B cell (primary cell): Measurements from ENCODE around the gene CERS6. TPM values are rescaled to one million over a fixed set of nuclear protein-coding genes. Genes with fewer than 3 reads are reported as not detected.

ENCODE experiments used
- ATAC-seq: fragments of 200-7000 bp; cut with Tn5 transposase; one replicate; pipeline ENCODE4 v1.10.0; 2021; ENCODE audit warnings: low read depth, mild to moderate bottlenecking, moderate number of reproducible peaks, moderate library complexity
- CTCF ChIA-PET: fragments of 350-600 bp; sonication (Branson Sonifier 250); formaldehyde crosslinking; loops from one replicate; lab custom pipeline; 2021; ENCODE audit warnings: antibody characterized with exemption, inconsistent platforms; lab: Charles Lee
- POLR2A ChIA-PET: fragments of 350-600 bp; sonication (Branson Sonifier 250); formaldehyde crosslinking; loops from one replicate; lab custom pipeline; 2021; ENCODE audit warnings: antibody characterized with exemption; lab: Charles Lee
- DNase-seq: peaks from one replicate; pipeline ENCODE4 v3.0.0; 2013
- H2AFZ ChIP-seq: 2 replicates; pipeline ENCODE4 v1.6.1; 2012; ENCODE audit warnings: mild to moderate bottlenecking, low read depth, low read length; ENCODE audit not compliant: insufficient read depth, poor library complexity, severe bottlenecking
- H3K27ac ChIP-seq, 2 donors: 1 replicate in 1 of 2; 2 replicates in 1 of 2; pipeline ENCODE4 v1.5.1; 2012 to 2013; ENCODE audit warnings: low read length in 2 of 2, mild to moderate bottlenecking in 2 of 2, moderate library complexity in 1 of 2
- H3K27me3 ChIP-seq, 4 experiments: fragments of 200-600 bp in 1 of 4; sonication (generic) in 1 of 4; replicated peaks in 1 of 4; 1 replicate in 2 of 4; 2 replicates in 2 of 4; pipeline versions ENCODE4 v1.6.1 to v1.7.0; 2013 to 2016; ENCODE audit warnings: low read length in 3 of 4, mild to moderate bottlenecking in 2 of 4, mixed read lengths in 1 of 4, moderate library complexity in 1 of 4; ENCODE audit not compliant: insufficient read depth in 4 of 4, control insufficient read depth in 3 of 4; ENCODE audit errors: control extremely low read depth in 1 of 4
- H3K36me3 ChIP-seq, 2 experiments: replicated peaks in 1 of 2; 1 replicate in 1 of 2; 2 replicates in 1 of 2; pipeline versions ENCODE4 v1.6.1 to v1.7.1; 2013; ENCODE audit warnings: low read length in 1 of 2; ENCODE audit not compliant: insufficient read depth in 2 of 2, control insufficient read depth in 1 of 2; ENCODE audit errors: control extremely low read depth in 1 of 2, extremely low read depth in 1 of 2
- H3K4me1 ChIP-seq, 2 donors: fragments of 200-600 bp in 1 of 2; sonication (generic) in 1 of 2; 1 replicate in 1 of 2; 2 replicates in 1 of 2; pipeline versions ENCODE4 v1.5.1 to v1.6.1; 2013 to 2017; ENCODE audit warnings: low read length in 2 of 2; ENCODE audit not compliant: control insufficient read depth in 2 of 2, insufficient read depth in 2 of 2
- H3K4me2 ChIP-seq: replicated peaks from 2 replicates; pipeline ENCODE3; 2012; ENCODE audit warnings: mild to moderate bottlenecking, low read depth, low read length; ENCODE audit not compliant: poor library complexity, severe bottlenecking
- H3K4me3 ChIP-seq, 5 experiments: fragments of 200-600 bp in 1 of 5; sonication (generic) in 1 of 5; 1 replicate in 3 of 5; 2 replicates in 2 of 5; pipeline versions ENCODE4 v1.5.1 to v1.7.0; 2011 to 2016; ENCODE audit warnings: low read length in 4 of 5, mild to moderate bottlenecking in 4 of 5, low read depth in 2 of 5, control low read depth in 1 of 5, moderate library complexity in 1 of 5; ENCODE audit not compliant: insufficient read depth in 1 of 5; ENCODE audit errors: control extremely low read depth in 1 of 5, extremely low read depth in 1 of 5
- H3K79me2 ChIP-seq: fragments of 200-600 bp; sonication (generic); one replicate; pipeline ENCODE4 v1.6.0; 2016; ENCODE audit warnings: low read length; ENCODE audit not compliant: control insufficient read depth, insufficient read depth
- H3K9ac ChIP-seq: fragments of 200-600 bp; sonication (generic); 2 replicates; pipeline ENCODE4 v1.6.1; 2017; ENCODE audit warnings: mild to moderate bottlenecking, low read length, moderate library complexity
- H3K9me3 ChIP-seq, 3 donors: one replicate each; pipeline versions ENCODE4 v1.6.1 to v1.7.1; 2013; ENCODE audit warnings: low read length in 2 of 3; ENCODE audit not compliant: control insufficient read depth in 2 of 3, insufficient read depth in 1 of 3; ENCODE audit errors: control extremely low read depth in 1 of 3
- H4K20me1 ChIP-seq: 2 replicates; pipeline ENCODE4 v1.6.0; 2012; ENCODE audit warnings: mild to moderate bottlenecking, low read length; ENCODE audit not compliant: insufficient read depth, control insufficient read depth, poor library complexity, severe bottlenecking
- H3K27ac Mint-ChIP-seq: one replicate; pipeline ENCODE4 v1.8.0; 2021; ENCODE audit warnings: mixed read lengths
- H3K27me3 Mint-ChIP-seq: one replicate; pipeline ENCODE4 v1.8.0; 2021; ENCODE audit warnings: mixed read lengths
- H3K4me1 Mint-ChIP-seq: one replicate; pipeline ENCODE4 v1.8.0; 2021; ENCODE audit warnings: mixed read lengths
- H3K4me3 Mint-ChIP-seq: one replicate; pipeline ENCODE4 v1.8.0; 2021; ENCODE audit warnings: mixed read lengths
- H3K9me3 Mint-ChIP-seq: one replicate; pipeline ENCODE4 v1.8.0; 2022; ENCODE audit warnings: mixed read lengths; ENCODE audit not compliant: insufficient read depth
- CTCF ChIP-seq: fragments of 200-600 bp; IDR thresholded peaks from one replicate; pipeline ENCODE4 v1.8.0; 2022; ENCODE audit warnings: antibody characterized with exemption, mild to moderate bottlenecking
- EZH2 ChIP-seq: IDR thresholded peaks from 2 replicates; pipeline ENCODE4 v1.6.1; 2012; ENCODE audit warnings: borderline replicate concordance, low read depth, mild to moderate bottlenecking, moderate library complexity, low read length; ENCODE audit not compliant: insufficient read depth, poor library complexity, severe bottlenecking
- WGBS: methylation state at CpG from one replicate; pipeline ENCODE4 v1.1.5; 2013; ENCODE audit warnings: missing lambda C conversion rate; ENCODE audit not compliant: insufficient coverage; 5-methylcytosine and 5-hydroxymethylcytosine counted together
- intact Hi-C: fragments of 100-400 bp; cut with micrococcal nuclease; formaldehyde crosslinking; loops from one replicate; pipeline ENCODE4 v1.10.0; 2022
- polyA plus RNA-seq: library from polyadenylated mRNA; depleted of rRNA; stranded (reverse); fragments of >200 nt; gene quantifications from 2 replicates; pipeline ENCODE4 v1.2.3, GENCODE V29; 2012
- total RNA-seq, 2 donors: library from RNA; stranded (reverse); fragments of 120-200 nt in 1 of 2; gene quantifications; 1 replicate in 1 of 2; 2 replicates in 1 of 2; pipeline versions ENCODE4 v1.2.3 to v1.2.4, GENCODE V29; 2013 to 2022

Gene CERS6
- total and polyA plus RNA-seq, 2 donors (not counting 1 experiment from before 2014, with no cell fraction given) = 2.2 to 5.5 TPM

DNA sequence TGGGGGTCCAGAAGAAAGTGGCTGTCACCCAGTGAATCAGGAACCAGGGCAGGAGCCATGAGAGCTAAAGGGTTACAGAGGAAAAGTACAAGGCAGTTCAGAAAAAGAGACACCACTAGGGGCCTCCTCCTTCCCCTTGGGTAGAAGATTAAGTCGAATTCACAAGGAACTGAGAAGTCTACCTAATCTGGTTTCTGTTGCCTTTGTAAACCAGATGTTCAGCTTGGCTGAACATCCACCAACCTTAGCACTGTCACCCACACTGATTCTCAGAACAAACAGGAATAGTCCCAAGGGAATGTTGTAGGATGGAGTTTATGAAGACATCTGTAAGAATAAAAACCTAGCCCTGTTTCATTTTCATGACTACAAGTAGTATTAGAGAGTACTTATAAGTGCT lies 256.0 kb downstream of the CERS6 start:
- H3K79me2 ChIP-seq = no peaks in the 10 kb centered on the region
- H3K9me3 ChIP-seq = no peaks in the 10 kb centered on the region
- peaks cover 11 to 15% of the 10 kb centered on the region in 2 donors for H3K4me1 ChIP-seq
- intact Hi-C loops = loop anchor here (5.0 kb wide), 2 partner anchors 45 to 255 kb away; partner anchors contain the start of gene CERS6
- peak overlapping the region in 1 of 5 experiments; percentile 3 for H3K4me3 ChIP-seq
- H3K9ac ChIP-seq = no peak overlapping the region
- ChIA-PET CTCF (interaction anchor here (0.8 to 1.3 kb wide), 5 partner anchors 10 to 216 kb away, joined by 3 to 5 read pairs (median 3); no protein-coding TSS in a partner anchor), POLR2A (no interaction called here)
- H3K27me3 ChIP-seq = no peaks in the 10 kb centered on the region
- H3K27me3 Mint-ChIP-seq = no peaks in the 10 kb centered on the region
- H4K20me1 ChIP-seq = no peaks in the 10 kb centered on the region
- H2AFZ ChIP-seq = no peak overlapping the region
- TF ChIP-seq CTCF = peak; percentile 22
- TF ChIP-seq EZH2 = no peak
- no peaks in the 10 kb centered on the region for H3K36me3 ChIP-seq
- no CpG with 5 or more reads among the region's 1 CpG for WGBS
- ATAC-seq (peak; percentile 97), DNase-seq (peak; percentile 62)
- peak overlapping the region; percentile 39 for H3K4me2 ChIP-seq
- H3K27ac ChIP-seq = peak overlapping the region; percentile 34 to 61
- H3K4me3 Mint-ChIP-seq = peak overlapping the region; percentile 57
- peak overlapping the region; percentile 81 for H3K27ac Mint-ChIP-seq
- H3K4me1 Mint-ChIP-seq = peaks cover 13% of the 10 kb centered on the region
- no peaks in the 10 kb centered on the region for H3K9me3 Mint-ChIP-seq

- ChIA-PET CTCF (interaction anchor here (0.6 kb wide), 1 partner anchor 26 kb away, joined by 3 read pairs; no protein-coding TSS in a partner anchor), POLR2A (no interaction called here)
- H3K9me3 ChIP-seq = no peaks in the 10 kb centered on the region
- no peaks in the 10 kb centered on the region for H3K27me3 ChIP-seq
- H3K4me1 ChIP-seq = peaks cover 11 to 15% of the 10 kb centered on the region in 2 donors
- no peak for DNase-seq
- Mint-ChIP-seq H3K4me1 (peaks cover 13% of the 10 kb centered on the region), H3K27me3 (no peaks in the 10 kb centered on the region), H3K4me3 (no peak overlapping the region), H3K27ac (no peak overlapping the region), H3K9me3 (no peaks in the 10 kb centered on the region)
- H3K36me3 ChIP-seq = no peaks in the 10 kb centered on the region
- H3K4me3 ChIP-seq = no peak overlapping the region
- ATAC-seq = no peak
- H3K79me2 ChIP-seq = no peaks in the 10 kb centered on the region
- H2AFZ ChIP-seq = no peak overlapping the region
- no CpG with 5 or more reads among the region's 1 CpG for WGBS
- intact Hi-C loops = loop anchor here (5.0 kb wide), 2 partner anchors 44 to 256 kb away; partner anchors contain the start of gene CERS6
- H3K4me2 ChIP-seq = no peak overlapping the region
- no peak overlapping the region for H3K27ac ChIP-seq
- no peaks in the 10 kb centered on the region for H4K20me1 ChIP-seq
- H3K9ac ChIP-seq = no peak overlapping the region
- no peak for TF ChIP-seq EZH2
- no peak for TF ChIP-seq CTCF
Measured at GRCh38 chr2:168713325-168713724, 257.3 kb downstream of the CERS6 start.
